Measurements from ENCODE around the gene HOXA5. TPM values are rescaled to one million over a fixed set of nuclear protein-coding genes. Genes with fewer than 3 reads are reported as not detected.

The HOXA5 gene
- total and polyA plus RNA-seq, 11 donors, result 0.07 to 2.8 (median 0.36) TPM; not detected in 7

DNA sequence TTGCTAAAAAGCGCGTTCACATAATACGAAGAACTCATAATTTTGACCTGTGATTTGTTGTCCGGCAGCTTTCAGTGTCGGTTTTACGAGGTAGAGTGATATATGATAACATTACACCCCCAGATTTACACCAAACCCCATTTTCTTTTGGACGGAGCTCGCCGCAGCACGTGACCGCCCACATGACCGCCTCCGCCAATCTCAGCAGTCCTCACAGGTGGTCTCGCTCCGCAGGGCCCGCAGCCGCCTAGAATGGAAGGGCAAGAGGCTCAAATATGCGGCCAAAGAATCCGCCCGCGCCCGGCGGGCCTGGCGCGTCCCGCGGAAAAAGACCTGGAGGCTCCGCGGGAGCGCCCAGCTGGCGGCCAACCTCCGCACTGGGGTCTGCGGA is 13.0 kb upstream of the HOXA5 start, which contains the start of gene HOXA7:
TSS of gene HOXA7 (minus strand) at position 168 of the 391 bp plus-strand sequence. CDS start at position 38, 130 bp downstream.
- intact Hi-C loops (cut with DNase I), result loop anchor here in 5 of 10 donors (10.0 kb wide), 3 partner anchors 1072 to 1292 kb away; no protein-coding TSS in a partner anchor
- ATAC-seq (no peak), DNase-seq (peak in 1 of 5 donors; percentile 39)
- Histone ChIP-seq H3K4me3 (peak within 1 kb of the TSS in 8 of 12 donors; percentile 9 to 40 (median 18)), H3K4me1 (peaks cover 3 to 63% (median 22%) of the 10 kb centered on the region in 12 donors), H3K27me3 (peaks cover 88 to 100% (median 98%) of the 10 kb centered on the region in 9 donors), H3K27ac (peak within 1 kb of the TSS in 1 of 12 donors; percentile 79), H3K36me3 (no peaks in the 10 kb centered on the region), H3K9me3 (no peaks in the 10 kb centered on the region)
- 1 to 3% (median 3%) methylated on average over 26 to 33 of the region's 33 CpGs for WGBS, 4 donors
- no peak for TF ChIP-seq POLR2A (IDR thresholded peaks at IDR 0.05)
- TF ChIP-seq CTCF (IDR thresholded peaks at IDR 0.05), result no peak

DNA sequence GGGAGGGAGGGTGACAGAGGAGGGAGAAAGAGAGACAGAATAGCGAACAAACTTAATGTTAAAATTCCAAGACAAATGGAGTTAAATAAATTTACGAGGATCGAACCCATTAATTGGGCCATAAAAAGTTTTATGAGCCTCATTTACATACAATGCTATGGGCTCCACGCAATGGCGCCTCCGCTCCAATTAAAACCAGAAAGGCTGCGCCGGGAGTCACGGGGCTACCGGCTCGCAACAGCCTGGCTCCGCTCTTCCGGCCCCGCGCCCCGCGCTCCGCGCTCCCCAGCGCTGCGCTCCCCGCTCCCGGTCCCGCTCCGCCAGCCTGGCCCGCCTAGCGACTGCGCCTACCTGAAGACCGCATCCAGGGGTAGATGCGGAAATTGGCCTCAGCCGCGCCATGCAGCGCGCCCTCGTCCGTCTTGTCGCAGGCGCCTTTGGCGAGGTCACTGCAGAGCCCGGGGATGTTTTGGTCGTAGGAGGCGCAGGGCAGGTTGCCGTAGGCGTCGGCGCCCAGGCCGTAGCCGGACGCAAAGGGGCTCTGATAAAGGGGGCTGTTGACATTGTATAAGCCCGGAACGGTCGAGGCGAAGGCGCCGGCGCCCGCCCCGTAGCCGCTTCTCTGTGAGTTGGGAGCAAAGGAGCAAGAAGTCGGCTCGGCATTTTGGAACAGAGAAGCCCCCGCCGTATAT is 12.5 kb upstream of the HOXA5 start:
- DNase-seq, result peak in 2 of 5 donors; percentile 24 to 56
- peak overlapping the region in 8 of 12 donors; percentile 9 to 40 (median 18) for H3K4me3 ChIP-seq
- no peaks in the 10 kb centered on the region for H3K9me3 ChIP-seq
- no peak for TF ChIP-seq POLR2A (IDR thresholded peaks at IDR 0.05)
- TF ChIP-seq CTCF (IDR thresholded peaks at IDR 0.05), result no peak
- H3K36me3 ChIP-seq, result no peaks in the 10 kb centered on the region
- intact Hi-C loops (cut with DNase I), result loop anchor here in 5 of 10 donors (10.0 kb wide), 3 partner anchors 1071 to 1291 kb away; no protein-coding TSS in a partner anchor
- H3K27me3 ChIP-seq, result peaks cover 93 to 100% (median 98%) of the 10 kb centered on the region in 9 donors
- peak overlapping the region in 1 of 12 donors; percentile 79 for H3K27ac ChIP-seq
- H3K4me1 ChIP-seq, result peaks cover 3 to 63% (median 21%) of the 10 kb centered on the region in 12 donors
- no peak for ATAC-seq
- 2 to 6% (median 5%) methylated on average over 50 to 63 of the region's 63 CpGs for WGBS, 4 donors

DNA sequence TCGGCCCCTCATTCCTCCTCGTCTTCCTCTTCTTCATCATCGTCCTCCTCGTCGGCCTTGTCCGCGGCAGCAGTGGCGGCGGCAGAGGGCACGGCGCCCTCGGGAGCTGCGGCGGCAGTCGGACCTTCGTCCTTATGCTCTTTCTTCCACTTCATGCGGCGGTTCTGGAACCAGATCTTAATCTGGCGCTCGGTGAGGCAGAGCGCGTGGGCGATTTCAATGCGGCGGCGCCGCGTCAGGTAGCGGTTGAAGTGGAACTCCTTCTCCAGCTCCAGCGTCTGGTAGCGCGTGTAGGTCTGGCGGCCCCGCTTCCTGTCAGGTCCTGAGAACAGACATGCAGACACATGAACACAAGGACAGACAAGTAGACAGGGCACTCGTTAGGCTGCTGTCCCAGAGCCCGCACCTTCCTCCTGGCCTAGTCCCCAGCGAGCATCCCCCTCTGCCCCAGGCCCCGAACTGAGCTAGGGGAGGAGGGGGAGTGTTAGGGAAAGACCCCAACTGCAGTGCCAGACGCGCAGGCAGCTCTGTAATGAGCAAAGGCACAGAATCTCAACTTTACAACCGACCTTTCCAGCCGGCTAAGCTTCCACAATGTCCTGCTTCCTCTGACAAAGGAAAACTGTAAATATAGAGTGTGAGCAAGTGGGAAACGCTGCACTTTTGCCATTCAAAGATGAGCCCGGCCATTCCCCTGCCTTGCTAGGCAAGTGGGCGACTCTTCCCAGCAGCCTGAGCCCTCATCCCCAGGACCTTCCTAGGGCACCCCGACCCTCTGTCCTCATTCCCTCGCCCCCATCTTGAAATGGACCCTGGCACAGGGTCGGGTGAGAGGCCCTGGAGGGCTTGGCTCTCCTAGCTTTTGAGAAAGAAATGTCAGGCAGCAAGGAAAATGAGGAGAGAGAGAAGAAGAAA is 11.7 kb upstream of the HOXA5 start:
- 5 to 7% (median 7%) methylated on average over 47 to 48 of the region's 48 CpGs for WGBS, 4 donors
- DNase-seq, result peak in 2 of 5 donors; percentile 10 to 44
- Histone ChIP-seq H3K27ac (peak overlapping the region in 1 of 12 donors; percentile 79), H3K9me3 (no peaks in the 10 kb centered on the region), H3K36me3 (no peaks in the 10 kb centered on the region), H3K4me1 (peaks cover 3 to 63% (median 21%) of the 10 kb centered on the region in 12 donors), H3K27me3 (peaks cover 91 to 100% (median 99%) of the 10 kb centered on the region in 9 donors), H3K4me3 (peak overlapping the region in 2 of 12 donors; percentile 15 to 40)
- intact Hi-C loops (cut with DNase I), result loop anchor here in 5 of 10 donors (10.0 kb wide), 3 partner anchors 1070 to 1290 kb away; no protein-coding TSS in a partner anchor
- TF ChIP-seq POLR2A (IDR thresholded peaks at IDR 0.05) (no peak), CTCF (IDR thresholded peaks at IDR 0.05) (no peak)
- no peak for ATAC-seq

Data from heart left ventricle (tissue), 16 donors.